HepG2 (cell line): Measurements from ENCODE around the gene TMEM100. TPM values are rescaled to one million over a fixed set of nuclear protein-coding genes. Genes with fewer than 3 reads are reported as not detected.

Experiments
- ARID2 ChIP-seq: sonication (generic); formaldehyde crosslinking; IDR thresholded peaks from 2 replicates; pipeline ENCODE4 v1.8.1; 2022; ENCODE audit warnings: mild to moderate bottlenecking, missing genetic modification reagents, borderline replicate concordance
- DMAP1 ChIP-seq: IDR thresholded peaks from 2 replicates; pipeline ENCODE4 v1.6.1; 2016
- GTF3A ChIP-seq: sonication (generic); formaldehyde crosslinking; conservative IDR thresholded peaks from 2 replicates; pipeline ENCODE4 v1.4.0; 2020; ENCODE audit warnings: mild to moderate bottlenecking, missing genetic modification reagents
- HDAC1 ChIP-seq: sonication (generic); formaldehyde crosslinking; IDR thresholded peaks from 2 replicates; pipeline ENCODE4 v1.5.1; 2020; ENCODE audit warnings: mild to moderate bottlenecking, missing genetic modification reagents
- HNF4A ChIP-seq: sonication (generic); formaldehyde crosslinking; IDR thresholded peaks from 2 replicates; pipeline ENCODE4 v1.4.0; 2020; ENCODE audit warnings: missing genetic modification reagents
- IKZF1 ChIP-seq: fragments of 450-650 bp; IDR thresholded peaks from 2 replicates; pipeline ENCODE4 v1.7.1; 2016
- JUND ChIP-seq: sonication (generic); formaldehyde crosslinking; IDR thresholded peaks from 2 replicates; pipeline ENCODE4 v1.8.0; 2022; ENCODE audit warnings: mild to moderate bottlenecking, missing genetic modification reagents
- MEIS2 ChIP-seq: sonication (generic); formaldehyde crosslinking; IDR thresholded peaks from 2 replicates; pipeline ENCODE4 v1.9.0; 2021; ENCODE audit warnings: mild to moderate bottlenecking, missing genetic modification reagents
- NR2F6 ChIP-seq, 2 experiments: IDR thresholded peaks; 2 replicates each; pipeline ENCODE4 v1.6.1; 2016; ENCODE audit warnings: antibody characterized with exemption in 1 of 2, mild to moderate bottlenecking in 1 of 2
- NR3C1 ChIP-seq: sonication (generic); formaldehyde crosslinking; IDR thresholded peaks from 2 replicates; pipeline ENCODE4 v1.4.0; 2020; ENCODE audit warnings: missing genetic modification reagents
- POLR2A ChIP-seq, 2 experiments: IDR thresholded peaks; 2 replicates each; pipeline ENCODE4 v1.6.1; 2011; ENCODE audit warnings: low read depth in 2 of 2, low read length in 2 of 2, mild to moderate bottlenecking in 1 of 2, moderate library complexity in 1 of 2; ENCODE audit not compliant: insufficient read depth in 1 of 2
- SKIL ChIP-seq: sonication (generic); formaldehyde crosslinking; IDR thresholded peaks from 2 replicates; pipeline ENCODE4 v1.8.0; 2022; ENCODE audit warnings: missing genetic modification reagents, mild to moderate bottlenecking, moderate library complexity, borderline replicate concordance
- SOX13 ChIP-seq, 3 experiments: fragments of 450-650 bp in 1 of 3; sonication (generic) in 1 of 3; formaldehyde crosslinking in 1 of 3; IDR thresholded peaks in 2 of 3; conservative IDR thresholded peaks in 1 of 3; 2 replicates each; pipeline versions ENCODE4 v1.5.0 to v1.6.1; 2016 to 2020; ENCODE audit warnings: antibody characterized with exemption in 1 of 3, mild to moderate bottlenecking in 1 of 3, missing compliant biosample characterization in 1 of 3, missing genetic modification reagents in 1 of 3, moderate library complexity in 1 of 3
- TAF15 ChIP-seq: fragments of 200-400 bp; formaldehyde crosslinking; IDR thresholded peaks from one replicate; pipeline ENCODE4 v1.6.1; 2018; ENCODE audit warnings: mild to moderate bottlenecking, low read depth, low read length; ENCODE audit not compliant: poor library complexity, severe bottlenecking
- TCF7 ChIP-seq: sonication (generic); IDR thresholded peaks from 2 replicates; pipeline ENCODE4 v1.6.1; 2016; ENCODE audit warnings: antibody characterized with exemption, low read depth
- THYN1 ChIP-seq: sonication (generic); formaldehyde crosslinking; IDR thresholded peaks from 2 replicates; pipeline ENCODE4 v1.8.1; 2023; ENCODE audit warnings: low read depth, mild to moderate bottlenecking, moderate library complexity, missing genetic modification reagents, borderline replicate concordance
- TOE1 ChIP-seq: sonication (generic); formaldehyde crosslinking; IDR thresholded peaks from 2 replicates; pipeline ENCODE4 v1.4.0; 2020; ENCODE audit warnings: mild to moderate bottlenecking, missing genetic modification reagents
- TOPORS ChIP-seq: sonication (generic); formaldehyde crosslinking; IDR thresholded peaks from 2 replicates; pipeline ENCODE4 v1.8.0; 2023; ENCODE audit warnings: mild to moderate bottlenecking, missing genetic modification reagents
- ZBTB7B ChIP-seq: sonication (generic); formaldehyde crosslinking; IDR thresholded peaks from 2 replicates; pipeline ENCODE4 v1.4.0; 2020; ENCODE audit warnings: missing genetic modification reagents
- ZMYM3 ChIP-seq: sonication (generic); formaldehyde crosslinking; IDR thresholded peaks from 2 replicates; pipeline ENCODE4 v1.5.1; 2020; ENCODE audit warnings: mild to moderate bottlenecking, missing genetic modification reagents
- ZNF343 ChIP-seq: sonication (generic); formaldehyde crosslinking; IDR thresholded peaks from 2 replicates; pipeline ENCODE4 v1.4.0; 2020; ENCODE audit warnings: mild to moderate bottlenecking, missing genetic modification reagents
- ZNF549 ChIP-seq: sonication (generic); formaldehyde crosslinking; IDR thresholded peaks from 2 replicates; pipeline ENCODE4 v1.5.0; 2020; ENCODE audit warnings: missing genetic modification reagents
- ZNF556 ChIP-seq: sonication (generic); formaldehyde crosslinking; IDR thresholded peaks from 2 replicates; pipeline ENCODE4 v1.4.0; 2020; ENCODE audit warnings: mild to moderate bottlenecking, missing genetic modification reagents, borderline replicate concordance
- polyA plus RNA-seq, 8 experiments: library from polyadenylated mRNA; depleted of rRNA in 3 of 8; stranded (reverse) in 7 of 8; unstranded in 1 of 8; fragments of >200 nt; fragmentation: Illumina TruSeq in 4 of 8; extraction: Trizol in 4 of 8; gene quantifications; 2 replicates each; pipeline versions ENCODE4 v1.2.1 to v1.2.3, GENCODE V29; 2011 to 2016; ENCODE audit warnings: low read depth in 4 of 8, missing spikeins in 1 of 8, mixed read lengths in 1 of 8; ENCODE audit not compliant: insufficient read depth in 1 of 8
- total RNA-seq, 5 experiments: library from RNA; depleted of rRNA; stranded (reverse); fragments of >200 nt; fragmentation: Illumina TruSeq; extraction: Trizol; gene quantifications; 2 replicates each; pipeline ENCODE4 v1.2.3, GENCODE V29; 2016; ENCODE audit warnings: low read depth in 1 of 5
- TF ChIP-seq, protein P1 (sequence below): sonication (generic); IDR thresholded peaks from 2 replicates; pipeline ENCODE4 v1.6.1; 2016; ENCODE audit warnings: low read depth, borderline replicate concordance
- TF ChIP-seq, protein P2 (sequence below): sonication (generic); formaldehyde crosslinking; IDR thresholded peaks from 2 replicates; pipeline ENCODE4 v1.8.0; 2022; ENCODE audit warnings: missing genetic modification reagents, mild to moderate bottlenecking, inconsistent platforms, borderline replicate concordance

The TMEM100 gene
- total and polyA plus RNA-seq, 2 of the 13 experiments (the other 11 are each of a cell fraction or from before 2014, with no cell fraction given): not detected

DNA sequence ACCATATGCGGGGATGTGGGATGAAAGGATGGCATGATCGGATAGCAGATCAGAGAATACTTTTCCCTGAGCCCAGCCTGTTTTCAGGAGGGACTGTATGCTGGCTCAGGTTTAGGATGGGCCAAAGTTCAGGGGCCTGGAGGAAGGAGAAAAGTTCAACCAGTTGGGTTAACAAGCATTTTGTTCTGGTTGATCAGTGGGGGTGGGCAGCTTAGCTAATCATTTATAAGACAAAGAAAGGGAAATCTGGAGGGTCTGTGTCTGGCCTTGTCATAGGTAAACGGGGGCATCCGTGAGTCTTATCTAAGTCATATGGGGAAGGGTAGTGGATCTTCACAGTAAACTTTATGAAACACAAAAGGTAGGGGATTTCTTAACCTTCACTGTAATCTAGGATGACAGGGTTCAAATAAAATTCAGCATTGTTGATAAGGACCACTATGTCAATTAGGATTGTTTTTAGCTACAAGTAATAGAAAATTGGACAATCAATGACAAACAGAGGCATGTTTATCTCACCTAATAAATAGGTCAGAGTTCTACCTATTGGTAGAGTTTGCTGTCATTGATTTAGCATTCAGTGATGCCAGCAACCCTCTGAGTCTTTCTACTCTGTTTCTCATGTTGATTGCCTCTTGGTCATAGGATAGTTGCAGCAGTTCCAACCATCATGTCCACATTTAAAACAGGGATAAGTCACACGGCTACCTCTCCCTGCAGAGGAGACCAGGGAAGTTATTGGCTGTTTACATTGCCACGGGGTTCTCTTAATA lies 39.6 kb upstream of the TMEM100 start (continued):
- TF ChIP-seq SOX13 (IDR thresholded peaks at IDR 0.05): no peak
- peak in 1 of 2 experiments; percentile 63; a peak in 2 of 4 replicates for TF ChIP-seq SOX13 (CRISPR knock-in tag; conservative IDR thresholded peaks at IDR 0.05 in 1 of 2, IDR thresholded peaks at IDR 0.05 in 1 of 2)
- peak; percentile 93 for TF ChIP-seq HNF4A (CRISPR knock-in tag)
- TF ChIP-seq POLR2A (IDR thresholded peaks at IDR 0.05; ENCODE audit: insufficient read depth in 1 of 2, low read depth in 2 of 2, low read length in 2 of 2): no peak
- TF ChIP-seq, protein P1, sequence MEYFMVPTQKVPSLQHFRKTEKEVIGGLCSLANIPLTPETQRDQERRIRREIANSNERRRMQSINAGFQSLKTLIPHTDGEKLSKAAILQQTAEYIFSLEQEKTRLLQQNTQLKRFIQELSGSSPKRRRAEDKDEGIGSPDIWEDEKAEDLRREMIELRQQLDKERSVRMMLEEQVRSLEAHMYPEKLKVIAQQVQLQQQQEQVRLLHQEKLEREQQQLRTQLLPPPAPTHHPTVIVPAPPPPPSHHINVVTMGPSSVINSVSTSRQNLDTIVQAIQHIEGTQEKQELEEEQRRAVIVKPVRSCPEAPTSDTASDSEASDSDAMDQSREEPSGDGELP: peak; percentile 52; the same call in 1 of the 2 replicates
- no peak for TF ChIP-seq SKIL (CRISPR knock-in tag)
- TF ChIP-seq IKZF1: no peak
- peak; percentile 55 for TF ChIP-seq NR2F6 (IDR thresholded peaks at IDR 0.05)
- peak; percentile 66; the same call in 1 of the 2 replicates for TF ChIP-seq NR2F6 (CRISPR knock-in tag; IDR thresholded peaks at IDR 0.05)
- TF ChIP-seq JUND (CRISPR knock-in tag): no peak
- TF ChIP-seq, protein P2, sequence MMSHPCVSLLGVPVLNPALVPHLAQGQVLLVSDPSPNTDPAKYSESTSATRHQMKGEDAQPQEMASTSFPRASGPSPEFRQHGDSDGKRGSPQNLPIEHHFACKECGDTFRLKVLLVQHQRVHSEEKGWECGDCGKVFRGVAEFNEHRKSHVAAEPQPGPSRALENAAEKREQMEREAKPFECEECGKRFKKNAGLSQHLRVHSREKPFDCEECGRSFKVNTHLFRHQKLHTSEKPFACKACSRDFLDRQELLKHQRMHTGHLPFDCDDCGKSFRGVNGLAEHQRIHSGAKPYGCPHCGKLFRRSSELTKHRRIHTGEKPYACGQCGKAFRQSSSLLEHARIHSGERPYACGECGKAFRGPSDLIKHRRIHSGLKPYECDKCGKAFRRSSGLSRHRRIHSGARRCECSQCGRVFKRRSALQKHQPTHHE (CRISPR knock-in tag): peak; percentile 52; the same call in 1 of the 2 replicates
- TF ChIP-seq THYN1: no peak
- no peak for TF ChIP-seq TAF15
- peak; percentile 63; the same call in 1 of the 2 replicates for TF ChIP-seq ZBTB7B (CRISPR knock-in tag)
- peak; percentile 31 for TF ChIP-seq ZMYM3 (CRISPR knock-in tag)
- 0 out of 2 replicates have a peak, but pooled peaks have one; percentile 20 for TF ChIP-seq TOPORS (CRISPR knock-in tag)
- TF ChIP-seq ZNF556 (CRISPR knock-in tag): peak; percentile 65; the same call in 1 of the 2 replicates
- no peak for TF ChIP-seq TOE1 (CRISPR knock-in tag)
- TF ChIP-seq MEIS2 (CRISPR knock-in tag): no peak
- TF ChIP-seq ZNF549 (CRISPR knock-in tag): 0 out of 2 replicates have a peak, but pooled peaks have one; percentile 21
- 0 out of 2 replicates have a peak, but pooled peaks have one; percentile 15 for TF ChIP-seq TCF7
- TF ChIP-seq NR3C1: no peak
- TF ChIP-seq DMAP1 (CRISPR knock-in tag): 0 out of 2 replicates have a peak, but pooled peaks have one; percentile 23
- no peak for TF ChIP-seq HDAC1
- 0 out of 2 replicates have a peak, but pooled peaks have one; percentile 38 for TF ChIP-seq ZNF343 (CRISPR knock-in tag)
- peak; percentile 57; the same call in 1 of the 2 replicates for TF ChIP-seq GTF3A (CRISPR knock-in tag)
- TF ChIP-seq ARID2 (CRISPR knock-in tag): no peak
